ENCODE results near the gene MGAT4A.

- TF ChIP-seq CTCF (IDR thresholded peaks at IDR 0.05) (no peak), EZH2 (IDR thresholded peaks at IDR 0.05; ENCODE audit: borderline replicate concordance, insufficient read depth, low read depth, low read length, poor library complexity, severe bottlenecking) (no peak)
Measured at GRCh38 chr2:98573426-98573825, 157.5 kb downstream of the MGAT4A start.
